Activated T-helper 1 cell treated with anti-CD3 and anti-CD28 coated beads, Interleukin-2, amount 50 U/mL, for 16 hours (primary cell): ENCODE measurements around the gene BRDT.
"Not testable (repeated sequence)": the region's sequence is repeated elsewhere in the genome, so short reads cannot be mapped to it uniquely, and the experiment has no call there.

ENCODE experiments used
- DNase-seq, 2 donors: peaks; one replicate each; pipeline ENCODE4 v3.0.0-alpha.2; 2020; ENCODE audit warnings: low read depth in 1 of 2, low spot score in 1 of 2

The BRDT gene

GRCh38 chr1:91981996-91982609 lies 32.9 kb downstream of the BRDT start:
- no peak for DNase-seq

- no peak for DNase-seq
Observed at GRCh38 chr1:91993256-91993655, 44.1 kb downstream of the BRDT start.

DNA sequence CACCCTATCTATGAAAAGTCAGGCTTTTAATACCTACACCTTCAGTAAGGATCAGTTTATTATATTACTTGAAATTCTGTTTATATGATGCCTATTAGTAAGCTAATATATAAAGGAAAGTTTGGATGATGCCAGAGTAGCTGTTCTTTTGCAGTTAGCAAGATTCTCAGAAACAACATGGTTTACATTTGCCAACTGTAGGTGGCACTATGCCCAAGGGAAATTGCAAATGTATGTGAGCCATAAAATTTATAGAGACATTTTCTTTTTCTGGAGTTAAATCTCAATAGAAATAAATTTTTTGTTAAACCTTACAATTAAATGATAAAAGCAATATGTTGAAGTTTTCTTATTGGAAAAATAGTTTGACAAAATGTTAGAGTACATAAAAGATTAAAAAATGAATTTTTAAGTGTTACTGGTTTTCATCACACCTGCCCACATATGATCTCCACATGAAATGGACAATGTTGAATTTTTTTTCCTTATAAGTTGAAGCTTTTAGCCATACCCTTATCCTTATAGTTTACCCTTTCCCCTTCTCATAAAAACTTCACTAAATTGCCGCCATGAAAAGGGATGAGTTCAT lies 48.5 kb downstream of the BRDT start:
- peak in 1 of 2 donors; percentile 2 for DNase-seq

GRCh38 chr1:92004129-92004528 lies 54.9 kb downstream of the BRDT start:
- no peak for DNase-seq

DNA sequence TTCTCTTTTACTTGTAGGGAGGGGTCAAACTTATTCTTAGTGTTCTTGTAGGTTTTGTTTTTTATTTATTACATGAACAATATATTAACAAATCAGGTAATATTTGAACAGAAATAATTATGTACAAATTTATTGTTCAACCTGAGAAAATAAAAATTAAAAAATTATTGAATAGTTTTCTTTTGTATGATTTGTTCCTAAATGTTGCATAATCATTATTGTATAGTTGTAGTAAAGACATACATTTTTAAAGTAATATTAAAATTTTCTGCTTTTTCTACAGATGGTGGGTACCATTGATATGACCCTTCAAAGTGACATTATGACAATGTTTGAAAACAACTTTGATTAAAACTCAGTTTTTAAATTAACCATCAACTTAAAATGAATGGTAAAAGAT lies 64.7 kb downstream of the BRDT start:
- DNase-seq = no peak

DNA sequence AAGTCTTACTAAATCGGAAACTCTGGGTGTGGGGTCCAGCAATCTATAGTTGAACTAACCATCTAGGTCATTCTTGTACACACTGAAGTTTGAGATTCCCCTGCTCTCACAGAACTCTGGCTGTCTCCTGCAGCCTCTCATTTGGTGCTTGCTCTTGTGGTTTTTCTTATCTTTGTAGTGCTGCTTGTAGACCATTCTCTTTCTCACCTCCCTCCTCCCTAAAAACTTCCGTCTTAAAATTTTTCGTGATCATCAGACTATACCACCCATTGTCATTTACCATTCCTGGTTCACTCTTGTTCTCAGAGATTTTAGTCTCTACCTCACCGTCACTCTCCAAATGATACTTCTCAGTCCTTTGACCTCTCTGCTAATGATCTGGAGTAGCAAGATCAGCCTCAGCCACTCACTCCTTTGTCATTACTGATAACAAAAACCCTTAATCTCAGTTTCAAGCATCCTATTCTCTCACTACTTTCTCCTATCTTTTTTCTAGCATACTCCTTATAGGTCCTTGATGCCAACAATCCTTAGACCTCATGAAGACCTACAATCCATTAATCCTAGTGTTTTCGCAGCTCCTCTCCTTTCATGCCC lies 67.6 kb downstream of the BRDT start:
- DNase-seq = no peak

DNA sequence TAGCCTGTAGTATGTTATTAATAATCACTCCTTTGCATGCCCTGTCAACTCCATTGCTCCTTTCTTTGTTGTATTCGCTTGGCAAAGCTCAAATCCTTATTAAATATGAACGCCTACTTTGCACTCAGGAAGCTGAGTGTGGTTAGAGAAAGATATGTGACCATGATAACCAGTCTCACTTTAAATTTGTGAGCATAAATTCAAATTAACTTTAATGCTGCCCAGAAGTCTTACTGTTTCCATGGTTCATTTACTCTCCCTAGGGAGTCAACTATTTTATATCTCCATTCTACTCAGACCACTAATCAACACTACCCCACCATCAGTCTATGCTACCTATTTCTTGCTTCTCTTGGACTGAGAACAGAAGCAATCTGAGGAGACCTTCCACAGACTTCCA lies 68.5 kb downstream of the BRDT start:
- DNase-seq = no peak

DNA sequence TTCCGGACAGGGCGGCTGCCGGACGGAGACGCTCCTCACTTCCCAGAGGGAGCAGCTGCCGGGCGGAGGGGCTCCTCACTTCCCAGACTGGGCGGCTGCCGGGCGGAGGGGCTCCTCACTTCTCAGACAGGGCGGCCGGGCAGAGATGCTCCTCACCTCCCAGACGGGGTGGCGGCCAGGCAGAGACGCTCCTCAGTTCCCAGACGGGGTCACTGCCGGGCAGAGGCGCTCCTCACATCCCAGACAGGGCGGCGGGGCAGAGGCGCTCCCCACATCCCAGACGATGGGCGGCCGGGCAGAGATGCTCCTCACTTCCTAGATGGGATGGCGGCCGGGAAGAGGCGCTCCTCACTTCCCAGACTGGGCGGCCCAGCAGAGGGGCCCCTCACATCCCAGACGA lies 76.8 kb downstream of the BRDT start:
- DNase-seq = not testable (repeated sequence)

DNA sequence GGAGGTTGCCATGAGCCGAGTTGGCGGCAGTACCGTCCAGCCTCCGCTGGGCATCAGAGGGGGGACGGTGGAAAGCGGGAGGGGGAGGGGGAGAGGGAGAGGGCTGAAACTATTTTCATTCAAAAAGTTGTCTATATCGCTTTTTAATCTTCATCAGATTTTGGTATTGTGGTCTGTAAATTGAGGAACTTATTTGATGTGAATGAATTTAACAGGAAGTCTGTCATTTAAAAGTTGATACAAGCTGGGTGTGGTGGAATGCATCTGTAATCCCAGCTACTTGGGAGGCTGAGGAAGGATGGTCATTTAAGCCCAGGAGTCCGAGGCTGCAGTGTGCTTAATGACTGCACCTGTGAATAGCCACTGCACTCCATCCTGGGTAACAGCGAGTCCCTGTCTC lies 77.6 kb downstream of the BRDT start:
- no peak for DNase-seq

GRCh38 chr1:92029241-92029922 lies 80.2 kb downstream of the BRDT start:
- no peak for DNase-seq

DNA sequence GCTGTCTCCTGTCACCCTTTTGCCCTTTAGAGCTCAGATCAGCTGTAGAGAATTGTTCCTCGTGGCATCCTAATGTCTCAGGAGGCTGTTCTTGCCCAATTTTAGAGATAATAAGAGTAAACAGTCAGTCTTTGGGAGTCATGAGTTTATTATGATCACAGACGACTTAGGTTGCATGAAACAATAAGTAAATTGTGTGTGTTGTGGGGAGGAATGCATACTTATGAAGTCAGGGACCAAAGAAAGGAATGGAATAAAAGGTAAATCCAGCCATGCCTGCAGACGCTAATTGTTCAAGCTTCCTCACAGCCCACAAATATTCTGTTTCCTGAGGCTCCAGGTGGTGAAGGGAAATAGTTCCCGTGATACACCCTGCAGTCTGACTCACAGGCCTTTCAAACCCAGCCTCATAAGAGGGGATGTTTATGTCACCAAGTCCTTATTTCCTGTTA lies 81.5 kb downstream of the BRDT start:
- no peak for DNase-seq

GRCh38 chr1:92031281-92032110 lies 82.3 kb downstream of the BRDT start:
- no peak for DNase-seq

DNA sequence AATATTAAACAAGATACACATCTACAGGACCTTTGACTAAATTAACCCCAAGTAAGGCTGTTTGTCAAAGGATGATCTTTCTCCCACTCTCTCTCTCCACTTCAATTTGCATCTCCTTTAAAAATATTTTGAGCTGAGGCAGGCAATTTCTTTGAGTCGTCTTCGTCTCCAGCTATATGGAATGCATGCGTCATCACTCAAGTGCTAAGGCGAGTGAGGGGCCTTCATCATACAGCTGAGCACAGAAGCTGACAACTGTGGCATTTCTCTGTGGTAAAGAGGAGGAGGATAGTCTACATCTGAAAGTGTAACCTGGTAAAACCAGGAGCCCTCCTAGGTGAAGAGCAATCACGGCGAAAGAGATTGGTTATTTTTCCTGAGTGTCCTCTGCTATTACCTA lies 88.2 kb downstream of the BRDT start:
- no peak for DNase-seq

DNA sequence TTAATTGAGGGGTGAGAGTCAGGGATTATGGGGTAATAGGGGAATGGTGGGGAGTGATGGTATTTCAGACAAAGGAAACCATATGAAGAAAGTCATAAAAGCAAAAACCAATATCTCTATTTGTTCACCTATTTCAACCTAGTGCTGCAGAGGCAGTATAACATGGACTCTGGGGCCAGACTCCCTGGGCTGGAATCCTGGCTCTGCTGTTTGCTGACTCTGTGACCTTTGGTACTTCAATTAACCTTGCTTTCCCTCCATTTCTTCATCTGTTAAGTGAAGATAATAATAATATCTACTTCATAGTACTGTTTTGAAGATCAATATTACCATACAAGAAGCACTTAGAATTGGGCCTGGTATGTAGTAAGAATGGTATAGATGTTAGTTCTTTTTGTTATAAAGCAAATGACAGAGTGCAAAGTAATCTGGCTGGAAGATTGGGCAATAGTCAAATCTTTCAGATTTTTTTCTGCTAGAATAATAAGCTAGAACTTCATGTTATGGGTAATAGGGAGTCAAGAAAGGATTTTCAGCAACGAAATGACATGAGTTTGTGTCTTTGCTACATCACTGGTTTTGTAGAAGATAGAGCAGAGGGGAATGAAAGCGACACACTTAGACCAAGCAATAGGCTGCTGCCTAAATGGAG lies 89.6 kb downstream of the BRDT start:
- no peak for DNase-seq

GRCh38 chr1:92040971-92041370 lies 91.8 kb downstream of the BRDT start:
- no peak for DNase-seq

- DNase-seq = no peak
Observed at GRCh38 chr1:92043621-92044020, 94.4 kb downstream of the BRDT start.

DNA sequence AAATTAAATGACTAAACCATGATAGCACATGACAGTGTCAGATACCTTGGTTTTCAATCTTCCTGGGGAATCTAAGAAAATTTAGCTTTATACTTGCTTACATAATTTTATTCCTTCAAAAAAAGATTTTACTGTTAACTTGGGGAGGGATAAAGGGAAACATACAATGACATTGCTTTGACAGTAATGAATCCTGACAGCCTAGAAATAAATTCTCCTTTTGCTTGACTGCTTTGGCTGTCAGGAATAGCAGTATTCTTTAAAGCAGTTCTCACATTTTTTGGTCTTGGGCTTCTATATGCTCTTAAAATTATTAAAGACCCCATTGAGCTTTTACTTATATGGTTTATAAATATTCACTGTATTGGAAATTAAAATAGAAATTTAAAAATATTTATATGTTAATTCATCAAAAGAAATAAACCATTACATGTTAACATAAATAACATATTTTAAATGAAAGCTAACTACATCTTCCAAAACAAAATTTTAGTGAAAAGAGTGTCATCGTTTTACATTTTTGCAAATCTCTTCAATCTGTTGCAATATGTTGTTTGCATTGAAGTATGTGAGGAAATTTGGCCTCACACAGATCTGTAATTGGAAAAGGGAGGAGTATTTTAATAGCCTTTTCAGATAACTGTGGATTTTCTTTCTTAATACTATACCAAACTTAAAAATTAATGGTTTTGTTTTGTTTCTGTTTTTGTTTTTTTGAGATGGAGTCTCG lies 96.7 kb downstream of the BRDT start:
- DNase-seq = no peak

- no peak for DNase-seq
Observed at GRCh38 chr1:92051948-92052347, 102.7 kb downstream of the BRDT start.
